HepG2 (cell line): ENCODE measurements around the gene CLPTM1L. TPM values are rescaled to one million over a fixed set of nuclear protein-coding genes. Genes with fewer than 3 reads are reported as not detected.

Experiments
- ATRX ChIP-seq: sonication (generic); formaldehyde crosslinking; IDR thresholded peaks from 2 replicates; pipeline ENCODE4 v1.4.0; 2020; ENCODE audit warnings: missing genetic modification reagents, borderline replicate concordance
- NR2F6 ChIP-seq, 2 experiments: IDR thresholded peaks; 2 replicates each; pipeline ENCODE4 v1.6.1; 2016; ENCODE audit warnings: antibody characterized with exemption in 1 of 2, mild to moderate bottlenecking in 1 of 2
- POGZ ChIP-seq: sonication (generic); formaldehyde crosslinking; IDR thresholded peaks from 2 replicates; pipeline ENCODE4 v1.4.0; 2020; ENCODE audit warnings: mild to moderate bottlenecking, missing genetic modification reagents
- SATB2 ChIP-seq: sonication (generic); formaldehyde crosslinking; IDR thresholded peaks from 2 replicates; pipeline ENCODE4 v1.5.0; 2020; ENCODE audit warnings: missing genetic modification reagents
- TAF1 ChIP-seq: sonication (generic); formaldehyde crosslinking; IDR thresholded peaks from 2 replicates; pipeline ENCODE4 v1.4.0; 2020; ENCODE audit warnings: missing genetic modification reagents
- ZFP37 ChIP-seq: sonication (generic); formaldehyde crosslinking; IDR thresholded peaks from 2 replicates; pipeline ENCODE4 v1.4.0; 2020; ENCODE audit warnings: missing genetic modification reagents, borderline replicate concordance
- ZNF235 ChIP-seq: sonication (generic); formaldehyde crosslinking; IDR thresholded peaks from 2 replicates; pipeline ENCODE4 v1.8.1; 2023; ENCODE audit warnings: mild to moderate bottlenecking, missing genetic modification reagents, borderline replicate concordance
- ZNF263 ChIP-seq: sonication (generic); formaldehyde crosslinking; IDR thresholded peaks from 2 replicates; pipeline ENCODE4 v1.4.0; 2020; ENCODE audit warnings: missing genetic modification reagents
- ZNF282 ChIP-seq: fragments of 450-650 bp; IDR thresholded peaks from 2 replicates; pipeline ENCODE4 v1.6.1; 2018; ENCODE audit not compliant: partially characterized antibody
- ZNF296 ChIP-seq: sonication (generic); formaldehyde crosslinking; conservative IDR thresholded peaks from 2 replicates; pipeline ENCODE4 v1.5.0; 2020; ENCODE audit warnings: mild to moderate bottlenecking, missing genetic modification reagents
- ZNF747 ChIP-seq: sonication (generic); formaldehyde crosslinking; IDR thresholded peaks from 2 replicates; pipeline ENCODE4 v1.8.1; 2023; ENCODE audit warnings: missing genetic modification reagents, mild to moderate bottlenecking, borderline replicate concordance
- ZNF839 ChIP-seq: sonication (generic); formaldehyde crosslinking; IDR thresholded peaks from 2 replicates; pipeline ENCODE4 v1.4.0; 2020; ENCODE audit warnings: missing genetic modification reagents, mild to moderate bottlenecking, borderline replicate concordance
- polyA plus RNA-seq, 8 experiments: library from polyadenylated mRNA; depleted of rRNA in 3 of 8; stranded (reverse) in 7 of 8; unstranded in 1 of 8; fragments of >200 nt; fragmentation: Illumina TruSeq in 4 of 8; extraction: Trizol in 4 of 8; gene quantifications; 2 replicates each; pipeline versions ENCODE4 v1.2.1 to v1.2.3, GENCODE V29; 2011 to 2016; ENCODE audit warnings: low read depth in 4 of 8, missing spikeins in 1 of 8, mixed read lengths in 1 of 8; ENCODE audit not compliant: insufficient read depth in 1 of 8
- total RNA-seq, 5 experiments: library from RNA; depleted of rRNA; stranded (reverse); fragments of >200 nt; fragmentation: Illumina TruSeq; extraction: Trizol; gene quantifications; 2 replicates each; pipeline ENCODE4 v1.2.3, GENCODE V29; 2016; ENCODE audit warnings: low read depth in 1 of 5
- TF ChIP-seq, protein P1 (sequence below): sonication (generic); formaldehyde crosslinking; IDR thresholded peaks from 2 replicates; pipeline ENCODE4 v1.5.0; 2020; ENCODE audit warnings: mild to moderate bottlenecking, missing genetic modification reagents, borderline replicate concordance
- TF ChIP-seq, protein P2 (sequence below): sonication (generic); formaldehyde crosslinking; conservative IDR thresholded peaks from 2 replicates; pipeline ENCODE4 v1.8.0; 2022; ENCODE audit warnings: missing genetic modification reagents
- TF ChIP-seq, protein P3 (sequence below): sonication (generic); formaldehyde crosslinking; IDR thresholded peaks from 2 replicates; pipeline ENCODE4 v1.4.0; 2020; ENCODE audit warnings: missing genetic modification reagents
- TF ChIP-seq, protein P4 (sequence below): sonication (generic); formaldehyde crosslinking; IDR thresholded peaks from 2 replicates; pipeline ENCODE4 v1.4.0; 2020; ENCODE audit warnings: missing genetic modification reagents
- TF ChIP-seq, protein P5 (sequence below): sonication (generic); formaldehyde crosslinking; IDR thresholded peaks from 2 replicates; pipeline ENCODE4 v1.5.1; 2020; ENCODE audit warnings: missing genetic modification reagents, mild to moderate bottlenecking, borderline replicate concordance
- TF ChIP-seq, protein P6 (sequence below): sonication (generic); formaldehyde crosslinking; IDR thresholded peaks from 2 replicates; pipeline ENCODE4 v1.5.0; 2020; ENCODE audit warnings: missing genetic modification reagents

CLPTM1L gene
- total and polyA plus RNA-seq, 2 of the 13 experiments (the other 11 are each of a cell fraction or from before 2014, with no cell fraction given) = 80.3 to 124 TPM

DNA sequence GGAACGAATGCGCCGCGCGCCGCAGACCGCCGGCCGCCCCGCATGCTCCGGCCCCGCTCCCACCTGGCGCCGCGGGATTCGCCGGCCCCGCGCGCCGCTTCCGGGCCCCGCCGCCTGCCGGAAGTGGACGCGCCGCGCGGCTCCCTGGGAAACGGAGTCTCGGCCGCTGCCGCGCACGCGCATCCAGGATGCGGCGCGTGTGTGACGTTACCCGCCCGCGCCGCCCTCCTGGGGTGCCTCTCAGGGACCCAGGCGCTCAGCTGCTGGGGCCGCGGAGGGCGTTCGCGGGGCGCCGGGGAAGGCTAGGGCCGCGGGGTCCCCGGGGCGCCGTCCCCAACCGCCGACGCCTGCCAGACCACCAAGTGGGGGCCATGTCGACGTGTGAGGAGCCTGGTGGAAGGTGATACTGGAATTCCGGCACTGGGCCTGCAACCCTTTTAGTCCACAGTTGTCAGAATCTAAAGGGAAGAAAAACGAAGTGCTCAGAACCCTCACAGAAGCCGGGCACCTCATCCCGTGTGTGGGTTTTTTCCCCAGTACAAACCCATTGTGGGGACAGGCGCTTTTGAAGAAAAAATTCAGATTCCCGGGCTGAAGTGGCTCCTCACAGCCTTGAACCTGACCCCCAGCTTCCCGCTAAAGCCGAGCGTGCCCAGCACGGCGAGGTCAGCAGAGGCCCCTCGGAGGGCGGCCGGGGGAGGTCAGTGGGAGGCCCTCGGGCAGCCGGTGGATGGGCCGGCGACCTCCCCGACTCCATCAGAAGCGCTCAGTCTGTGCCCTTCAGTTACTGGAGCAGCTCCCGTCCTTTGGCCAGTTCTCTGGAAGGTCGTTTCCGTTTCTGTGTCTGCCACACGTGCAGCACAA, at the start of gene CLPTM1L (continued):
- TF ChIP-seq, protein P1, sequence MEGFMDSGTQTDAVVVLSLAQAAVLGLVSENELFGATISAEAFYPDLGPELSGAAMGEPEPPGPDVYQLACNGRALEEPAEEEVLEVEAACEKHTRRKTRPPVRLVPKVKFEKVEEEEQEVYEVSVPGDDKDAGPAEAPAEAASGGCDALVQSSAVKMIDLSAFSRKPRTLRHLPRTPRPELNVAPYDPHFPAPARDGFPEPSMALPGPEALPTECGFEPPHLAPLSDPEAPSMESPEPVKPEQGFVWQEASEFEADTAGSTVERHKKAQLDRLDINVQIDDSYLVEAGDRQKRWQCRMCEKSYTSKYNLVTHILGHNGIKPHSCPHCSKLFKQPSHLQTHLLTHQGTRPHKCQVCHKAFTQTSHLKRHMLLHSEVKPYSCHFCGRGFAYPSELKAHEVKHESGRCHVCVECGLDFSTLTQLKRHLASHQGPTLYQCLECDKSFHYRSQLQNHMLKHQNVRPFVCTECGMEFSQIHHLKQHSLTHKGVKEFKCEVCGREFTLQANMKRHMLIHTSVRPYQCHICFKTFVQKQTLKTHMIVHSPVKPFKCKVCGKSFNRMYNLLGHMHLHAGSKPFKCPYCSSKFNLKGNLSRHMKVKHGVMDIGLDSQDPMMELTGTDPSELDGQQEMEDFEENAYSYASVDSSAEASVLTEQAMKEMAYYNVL = no peak
- TF ChIP-seq ZNF263 (CRISPR knock-in tag) = peak; percentile 5; the same call in 1 of the 2 replicates
- TF ChIP-seq ZNF235 (CRISPR knock-in tag) = no peak
- TF ChIP-seq ZNF282 = no peak
- TF ChIP-seq POGZ = no peak
- peak; percentile 35; the same call in 1 of the 2 replicates for TF ChIP-seq TAF1
- TF ChIP-seq, protein P2, sequence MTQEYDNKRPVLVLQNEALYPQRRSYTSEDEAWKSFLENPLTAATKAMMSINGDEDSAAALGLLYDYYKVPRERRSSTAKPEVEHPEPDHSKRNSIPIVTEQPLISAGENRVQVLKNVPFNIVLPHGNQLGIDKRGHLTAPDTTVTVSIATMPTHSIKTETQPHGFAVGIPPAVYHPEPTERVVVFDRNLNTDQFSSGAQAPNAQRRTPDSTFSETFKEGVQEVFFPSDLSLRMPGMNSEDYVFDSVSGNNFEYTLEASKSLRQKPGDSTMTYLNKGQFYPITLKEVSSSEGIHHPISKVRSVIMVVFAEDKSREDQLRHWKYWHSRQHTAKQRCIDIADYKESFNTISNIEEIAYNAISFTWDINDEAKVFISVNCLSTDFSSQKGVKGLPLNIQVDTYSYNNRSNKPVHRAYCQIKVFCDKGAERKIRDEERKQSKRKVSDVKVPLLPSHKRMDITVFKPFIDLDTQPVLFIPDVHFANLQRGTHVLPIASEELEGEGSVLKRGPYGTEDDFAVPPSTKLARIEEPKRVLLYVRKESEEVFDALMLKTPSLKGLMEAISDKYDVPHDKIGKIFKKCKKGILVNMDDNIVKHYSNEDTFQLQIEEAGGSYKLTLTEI (CRISPR knock-in tag) = no peak
- TF ChIP-seq, protein P3, sequence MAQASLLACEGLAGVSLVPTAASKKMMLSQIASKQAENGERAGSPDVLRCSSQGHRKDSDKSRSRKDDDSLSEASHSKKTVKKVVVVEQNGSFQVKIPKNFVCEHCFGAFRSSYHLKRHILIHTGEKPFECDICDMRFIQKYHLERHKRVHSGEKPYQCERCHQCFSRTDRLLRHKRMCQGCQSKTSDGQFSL (CRISPR knock-in tag) = no peak
- TF ChIP-seq, protein P4, sequence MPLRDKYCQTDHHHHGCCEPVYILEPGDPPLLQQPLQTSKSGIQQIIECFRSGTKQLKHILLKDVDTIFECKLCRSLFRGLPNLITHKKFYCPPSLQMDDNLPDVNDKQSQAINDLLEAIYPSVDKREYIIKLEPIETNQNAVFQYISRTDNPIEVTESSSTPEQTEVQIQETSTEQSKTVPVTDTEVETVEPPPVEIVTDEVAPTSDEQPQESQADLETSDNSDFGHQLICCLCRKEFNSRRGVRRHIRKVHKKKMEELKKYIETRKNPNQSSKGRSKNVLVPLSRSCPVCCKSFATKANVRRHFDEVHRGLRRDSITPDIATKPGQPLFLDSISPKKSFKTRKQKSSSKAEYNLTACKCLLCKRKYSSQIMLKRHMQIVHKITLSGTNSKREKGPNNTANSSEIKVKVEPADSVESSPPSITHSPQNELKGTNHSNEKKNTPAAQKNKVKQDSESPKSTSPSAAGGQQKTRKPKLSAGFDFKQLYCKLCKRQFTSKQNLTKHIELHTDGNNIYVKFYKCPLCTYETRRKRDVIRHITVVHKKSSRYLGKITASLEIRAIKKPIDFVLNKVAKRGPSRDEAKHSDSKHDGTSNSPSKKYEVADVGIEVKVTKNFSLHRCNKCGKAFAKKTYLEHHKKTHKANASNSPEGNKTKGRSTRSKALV (CRISPR knock-in tag) = no peak
- TF ChIP-seq NR2F6 (IDR thresholded peaks at IDR 0.05) = peak; percentile 51
- peak; percentile 60 for TF ChIP-seq NR2F6 (CRISPR knock-in tag; IDR thresholded peaks at IDR 0.05)
- TF ChIP-seq, protein P5, sequence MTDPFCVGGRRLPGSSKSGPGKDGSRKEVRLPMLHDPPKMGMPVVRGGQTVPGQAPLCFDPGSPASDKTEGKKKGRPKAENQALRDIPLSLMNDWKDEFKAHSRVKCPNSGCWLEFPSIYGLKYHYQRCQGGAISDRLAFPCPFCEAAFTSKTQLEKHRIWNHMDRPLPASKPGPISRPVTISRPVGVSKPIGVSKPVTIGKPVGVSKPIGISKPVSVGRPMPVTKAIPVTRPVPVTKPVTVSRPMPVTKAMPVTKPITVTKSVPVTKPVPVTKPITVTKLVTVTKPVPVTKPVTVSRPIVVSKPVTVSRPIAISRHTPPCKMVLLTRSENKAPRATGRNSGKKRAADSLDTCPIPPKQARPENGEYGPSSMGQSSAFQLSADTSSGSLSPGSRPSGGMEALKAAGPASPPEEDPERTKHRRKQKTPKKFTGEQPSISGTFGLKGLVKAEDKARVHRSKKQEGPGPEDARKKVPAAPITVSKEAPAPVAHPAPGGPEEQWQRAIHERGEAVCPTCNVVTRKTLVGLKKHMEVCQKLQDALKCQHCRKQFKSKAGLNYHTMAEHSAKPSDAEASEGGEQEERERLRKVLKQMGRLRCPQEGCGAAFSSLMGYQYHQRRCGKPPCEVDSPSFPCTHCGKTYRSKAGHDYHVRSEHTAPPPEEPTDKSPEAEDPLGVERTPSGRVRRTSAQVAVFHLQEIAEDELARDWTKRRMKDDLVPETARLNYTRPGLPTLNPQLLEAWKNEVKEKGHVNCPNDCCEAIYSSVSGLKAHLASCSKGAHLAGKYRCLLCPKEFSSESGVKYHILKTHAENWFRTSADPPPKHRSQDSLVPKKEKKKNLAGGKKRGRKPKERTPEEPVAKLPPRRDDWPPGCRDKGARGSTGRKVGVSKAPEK = no peak
- TF ChIP-seq ZNF839 (CRISPR knock-in tag) = no peak
- TF ChIP-seq ZNF296 = 0 out of 2 replicates have a peak, but pooled peaks have one; percentile 35
- TF ChIP-seq ATRX (CRISPR knock-in tag) = no peak
- TF ChIP-seq SATB2 (CRISPR knock-in tag) = no peak
- no peak for TF ChIP-seq ZNF747 (CRISPR knock-in tag)
- TF ChIP-seq, protein P6, sequence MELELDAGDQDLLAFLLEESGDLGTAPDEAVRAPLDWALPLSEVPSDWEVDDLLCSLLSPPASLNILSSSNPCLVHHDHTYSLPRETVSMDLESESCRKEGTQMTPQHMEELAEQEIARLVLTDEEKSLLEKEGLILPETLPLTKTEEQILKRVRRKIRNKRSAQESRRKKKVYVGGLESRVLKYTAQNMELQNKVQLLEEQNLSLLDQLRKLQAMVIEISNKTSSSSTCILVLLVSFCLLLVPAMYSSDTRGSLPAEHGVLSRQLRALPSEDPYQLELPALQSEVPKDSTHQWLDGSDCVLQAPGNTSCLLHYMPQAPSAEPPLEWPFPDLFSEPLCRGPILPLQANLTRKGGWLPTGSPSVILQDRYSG (CRISPR knock-in tag) = no peak
- no peak for TF ChIP-seq ZFP37
